NCI-H345 treated with DMSO at 0.1 percent for 48 hours (cell line): ENCODE data around the gene TGFB3.

Experiments
- DNase-seq: peaks from one replicate; lab custom pipeline; 2025; ENCODE audit not compliant: unreplicated experiment; lab: John Stamatoyannopoulos, UW

Gene TGFB3

DNA sequence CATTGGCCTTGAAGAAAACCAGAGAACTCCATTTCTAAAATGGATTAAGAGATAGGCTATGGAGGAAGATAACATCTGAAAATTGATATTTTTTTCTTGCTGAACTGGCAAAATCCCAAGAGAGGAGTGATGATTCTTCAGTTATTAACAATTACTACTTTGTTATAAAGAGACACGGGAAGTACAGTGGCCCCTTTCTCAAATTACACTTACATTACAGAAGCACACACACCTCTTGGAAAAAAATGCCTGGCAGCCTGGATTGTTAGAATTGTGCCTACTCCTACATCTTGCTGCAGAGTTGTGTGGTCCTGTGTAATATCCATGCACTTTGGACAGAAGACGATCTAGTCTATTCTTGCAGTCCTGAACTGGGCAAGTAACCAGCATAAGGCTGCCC, 71.7 kb downstream of the TGFB3 start:
- DNase-seq: no peak

- DNase-seq: no peak
Observed at GRCh38 chr14:75909630-75910029, 72.2 kb downstream of the TGFB3 start.
